ENCODE data around the gene SKIC8.
"Not testable (repeated sequence)": the region's sequence is repeated elsewhere in the genome, so short reads cannot be mapped to it uniquely, and the experiment has no call there.

Gene SKIC8

GRCh38 chr15:78251136-78251535, 48.3 kb downstream of the SKIC8 start:
- no peak for DNase-seq (ENCODE audit: low spot score)

GRCh38 chr15:78249131-78249530, 50.3 kb downstream of the SKIC8 start:
- no peak for DNase-seq (ENCODE audit: low spot score)

DNA sequence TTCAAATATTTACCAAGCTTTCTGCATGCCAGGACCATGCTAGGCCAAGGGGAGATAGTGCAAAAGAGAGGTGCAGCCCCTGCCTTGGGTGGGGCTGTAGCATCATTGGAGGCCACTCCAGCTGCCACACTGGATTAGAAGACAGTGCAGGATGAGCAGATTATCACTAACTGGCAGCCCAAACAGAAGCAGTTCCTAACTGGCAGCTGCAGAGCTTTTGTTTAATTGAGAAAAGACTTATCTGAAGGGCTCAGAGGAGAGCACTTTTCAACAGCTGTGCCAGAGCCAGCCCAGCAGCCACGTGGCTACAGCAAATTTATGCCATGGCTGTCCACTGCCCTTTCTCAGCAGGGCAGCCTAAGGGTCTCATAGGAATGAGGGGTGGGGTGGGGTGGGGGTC, 51.5 kb downstream of the SKIC8 start:
- DNase-seq (ENCODE audit: low spot score): no peak

DNA sequence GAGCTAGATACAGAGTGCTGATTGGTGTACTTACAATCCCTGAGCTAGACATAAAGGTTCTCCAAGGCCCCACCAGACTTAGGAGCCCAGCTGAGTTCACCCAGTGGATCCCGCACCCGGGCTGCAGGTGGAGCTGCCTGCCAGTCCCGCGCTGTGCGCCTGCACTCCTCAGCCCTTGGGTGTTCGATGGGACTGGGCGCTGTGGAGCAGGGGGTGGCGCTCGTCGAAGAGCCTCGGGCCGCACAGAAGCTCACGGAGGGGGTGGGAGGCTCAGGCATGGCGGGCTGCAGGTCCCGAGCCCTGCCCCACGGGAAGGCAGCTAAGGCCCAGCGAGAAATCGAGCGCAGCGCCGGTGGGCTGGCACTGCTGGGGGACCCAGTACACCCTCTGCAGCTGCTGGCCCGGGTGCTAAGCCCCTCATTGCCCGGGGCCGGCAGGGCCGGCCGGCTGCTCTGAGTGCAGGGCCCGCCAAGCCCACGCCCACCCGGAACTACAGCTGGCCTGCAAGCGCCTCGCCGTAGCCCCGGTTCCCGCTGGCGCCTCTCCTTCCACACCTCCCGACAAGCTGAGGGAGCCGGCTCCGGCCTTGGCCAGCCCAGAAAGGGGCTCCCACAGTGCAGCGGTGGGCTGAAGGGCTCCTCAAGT, 53.3 kb downstream of the SKIC8 start:
- not testable (repeated sequence) for DNase-seq (ENCODE audit: low spot score)

GRCh38 chr15:78245392-78245791, 54.0 kb downstream of the SKIC8 start:
- not testable (repeated sequence) for DNase-seq (ENCODE audit: low spot score)

GRCh38 chr15:78244893-78245292, 54.5 kb downstream of the SKIC8 start:
- no peak for DNase-seq (ENCODE audit: low spot score)

DNA sequence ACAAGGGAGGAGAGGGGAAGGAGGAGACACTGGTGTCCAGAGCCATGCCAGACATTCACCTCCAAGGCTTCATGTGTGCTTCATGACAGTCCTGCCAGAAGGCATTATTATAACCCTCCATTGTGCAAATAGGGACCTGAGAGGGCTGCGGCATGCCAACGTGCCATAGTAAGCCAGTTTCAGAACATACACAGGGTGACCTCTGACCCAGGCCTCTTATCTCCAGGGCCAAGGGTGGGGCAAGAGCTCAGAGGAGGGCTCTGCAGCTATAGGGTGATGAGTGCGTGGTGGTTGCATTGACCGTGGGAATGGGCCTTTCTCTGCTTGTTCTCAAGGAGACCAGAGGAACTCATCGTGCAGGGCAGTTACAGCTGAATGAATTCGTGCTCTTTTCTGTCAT, 55.3 kb downstream of the SKIC8 start:
- no peak for DNase-seq (ENCODE audit: low spot score)

DNA sequence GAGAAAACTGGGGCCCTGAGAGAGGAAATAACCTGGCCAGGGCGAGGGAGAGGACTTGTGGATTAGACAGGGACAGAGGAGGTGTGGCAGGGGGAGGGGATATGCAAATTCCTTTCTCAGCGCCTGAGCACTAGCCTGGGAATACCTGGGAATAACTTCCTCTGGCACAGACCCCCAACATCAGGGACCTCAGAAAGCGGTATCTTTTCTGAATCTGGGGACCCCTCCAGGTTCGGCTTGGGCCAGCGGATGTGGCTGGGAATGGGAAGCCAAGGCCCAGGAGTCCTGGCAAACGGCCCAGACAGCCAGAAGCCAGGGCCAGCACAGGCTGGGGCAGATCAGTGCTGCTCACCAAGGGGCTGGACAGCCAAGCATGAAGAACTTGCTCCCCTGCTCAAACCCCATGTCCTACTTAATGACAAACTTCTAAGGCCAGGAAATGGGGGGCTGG, 55.9 kb downstream of the SKIC8 start:
- DNase-seq (ENCODE audit: low spot score): no peak

- no peak for DNase-seq (ENCODE audit: low spot score)
Measured at GRCh38 chr15:78243058-78243457, 56.4 kb downstream of the SKIC8 start.

- DNase-seq (ENCODE audit: low spot score): no peak
Measured at GRCh38 chr15:78242128-78242527, 57.3 kb downstream of the SKIC8 start.

DNA sequence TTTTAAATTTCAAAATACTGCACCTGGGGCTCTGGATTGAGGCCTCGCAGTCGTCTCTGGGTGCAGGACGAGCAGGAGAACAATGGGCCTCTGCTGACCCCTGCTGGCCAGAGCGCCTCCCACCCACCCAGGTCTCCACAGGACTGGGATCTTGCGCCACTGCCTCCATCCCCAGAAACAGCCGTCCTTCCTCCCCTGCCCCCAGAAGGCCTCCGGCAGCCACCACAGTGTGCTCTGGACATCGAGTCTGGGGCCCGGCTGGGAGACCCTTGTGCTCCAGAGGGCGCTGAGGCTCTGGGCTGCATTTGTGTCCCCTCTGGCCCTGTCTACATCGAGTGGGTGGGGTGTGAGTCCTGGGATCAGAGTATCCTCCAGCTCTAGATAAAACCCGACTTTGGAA, 58.4 kb downstream of the SKIC8 start:
- peak; percentile 78 for DNase-seq (ENCODE audit: low spot score)

DNA sequence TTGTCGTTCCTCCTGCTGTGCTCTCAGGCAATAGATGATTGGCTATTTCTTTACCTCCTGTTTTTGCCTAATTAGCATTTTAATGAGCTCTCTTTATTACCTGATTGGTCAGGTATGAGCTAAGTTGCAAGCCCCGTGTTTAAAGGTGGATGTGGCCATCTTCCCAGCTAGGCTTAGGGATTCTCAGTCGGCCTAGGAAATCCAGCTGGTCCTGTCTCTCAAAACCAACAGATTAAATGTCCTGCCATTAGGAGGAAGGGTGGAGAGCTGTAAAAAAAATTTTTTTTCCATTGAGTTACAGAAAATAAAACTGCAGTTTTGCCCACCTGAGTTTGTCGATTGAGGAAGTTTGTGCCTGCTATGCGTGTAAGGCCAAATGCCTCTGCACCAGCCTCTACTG, 59.6 kb downstream of the SKIC8 start:
- DNase-seq (ENCODE audit: low spot score): no peak

- DNase-seq (ENCODE audit: low spot score): no peak
Measured at GRCh38 chr15:78237146-78237545, 62.3 kb downstream of the SKIC8 start.

DNA sequence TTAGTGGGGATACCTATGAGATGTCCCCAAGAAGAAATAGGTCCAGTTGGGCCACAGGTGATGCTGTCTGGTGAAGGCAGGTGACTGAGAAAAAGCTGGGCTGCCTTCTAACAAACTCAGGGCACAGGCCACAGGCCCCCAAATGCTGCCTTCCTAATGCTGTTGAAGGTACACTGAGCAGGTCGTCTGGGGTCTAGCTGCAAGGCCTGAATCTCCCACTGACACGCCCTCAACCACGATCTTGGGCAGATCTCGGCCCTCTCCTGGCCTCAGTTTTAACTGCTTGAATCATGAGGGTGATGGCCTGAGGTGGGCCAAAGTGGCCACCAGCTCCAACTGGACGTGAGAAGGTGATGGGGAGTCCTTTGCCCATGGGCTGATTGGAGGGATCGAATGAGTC, 62.9 kb downstream of the SKIC8 start:
- no peak for DNase-seq (ENCODE audit: low spot score)

GRCh38 chr15:78234515-78235040, 64.8 kb downstream of the SKIC8 start, which contains the start of gene ACSBG1:
Gene ACSBG1, minus strand, starts transcription at chr15:78234565. Its CDS starts 64 bp downstream, at chr15:78234501.
- no peak for DNase-seq (ENCODE audit: low spot score)

DNA sequence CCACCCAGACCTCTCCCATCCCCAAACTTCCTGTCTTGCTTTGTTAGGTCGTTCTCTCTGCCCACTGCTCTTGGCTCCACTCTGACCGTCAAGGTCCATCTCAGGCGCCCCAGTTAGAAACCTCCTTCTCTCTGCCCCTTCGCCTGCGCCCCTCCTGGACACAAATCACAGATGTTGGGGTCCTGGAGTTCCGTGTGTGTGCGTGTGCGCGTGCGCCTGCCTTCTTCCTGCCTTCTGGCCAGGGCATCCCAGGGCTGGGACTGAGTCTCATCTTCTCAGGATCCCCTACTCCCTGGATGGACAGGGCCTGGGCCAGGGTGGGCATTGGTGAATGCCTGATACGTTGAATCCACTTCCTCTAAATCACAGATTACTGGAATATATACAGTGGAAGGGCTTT, 65.9 kb downstream of the SKIC8 start:
- no peak for DNase-seq (ENCODE audit: low spot score)

All from CD4-positive, alpha-beta T cell treated with Interleukin-15 for 4 hours (primary cell).